GDM1 (cell line): ENCODE data around the gene AUTS2.

Experiments used
- DNase-seq: peaks from one replicate; lab custom pipeline; 2025; lab: John Stamatoyannopoulos, UW

Gene AUTS2

GRCh38 chr7:70307544-70308106, 709.4 kb downstream of the AUTS2 start:
- no peak for DNase-seq

GRCh38 chr7:70312336-70312735, 714.1 kb downstream of the AUTS2 start:
- DNase-seq, result no peak

GRCh38 chr7:70313271-70313670, 715.0 kb downstream of the AUTS2 start:
- no peak for DNase-seq

- no peak for DNase-seq
Observed at GRCh38 chr7:70313687-70314086, 715.4 kb downstream of the AUTS2 start.

- DNase-seq, result no peak
Observed at GRCh38 chr7:70314221-70314620, 715.9 kb downstream of the AUTS2 start.

GRCh38 chr7:70316745-70317144, 718.5 kb downstream of the AUTS2 start:
- DNase-seq, result no peak

- no peak for DNase-seq
Observed at GRCh38 chr7:70317356-70317755, 719.1 kb downstream of the AUTS2 start.

- no peak for DNase-seq
Observed at GRCh38 chr7:70318511-70318910, 720.2 kb downstream of the AUTS2 start.

GRCh38 chr7:70319057-70319456, 720.8 kb downstream of the AUTS2 start:
- DNase-seq, result no peak

GRCh38 chr7:70321016-70321590, 722.8 kb downstream of the AUTS2 start:
- DNase-seq, result no peak

- DNase-seq, result no peak
Observed at GRCh38 chr7:70322856-70323255, 724.6 kb downstream of the AUTS2 start.

- DNase-seq, result no peak
Observed at GRCh38 chr7:70325509-70326101, 727.3 kb downstream of the AUTS2 start.

- DNase-seq, result no peak
Observed at GRCh38 chr7:70334295-70334694, 736.0 kb downstream of the AUTS2 start.

- no peak for DNase-seq
Observed at GRCh38 chr7:70334871-70335270, 736.6 kb downstream of the AUTS2 start.

- DNase-seq, result no peak
Observed at GRCh38 chr7:70336536-70336935, 738.3 kb downstream of the AUTS2 start.

GRCh38 chr7:70338015-70338414, 739.7 kb downstream of the AUTS2 start:
- no peak for DNase-seq

GRCh38 chr7:70340236-70340635, 742.0 kb downstream of the AUTS2 start:
- no peak for DNase-seq

- no peak for DNase-seq
Observed at GRCh38 chr7:70341446-70341845, 743.2 kb downstream of the AUTS2 start.

- no peak for DNase-seq
Observed at GRCh38 chr7:70343519-70343918, 745.2 kb downstream of the AUTS2 start.

- DNase-seq, result no peak
Observed at GRCh38 chr7:70344726-70345125, 746.5 kb downstream of the AUTS2 start.

- no peak for DNase-seq
Observed at GRCh38 chr7:70346844-70347462, 748.7 kb downstream of the AUTS2 start.

- no peak for DNase-seq
Observed at GRCh38 chr7:70347463-70348254, 749.4 kb downstream of the AUTS2 start.

GRCh38 chr7:70349031-70349430, 750.8 kb downstream of the AUTS2 start:
- DNase-seq, result no peak
